GM12878 (cell line): ENCODE results near the gene IZUMO1.

Experiments used
- CREB1 ChIP-seq: IDR thresholded peaks from 2 replicates; pipeline ENCODE4 v1.6.1; 2012; ENCODE audit warnings: low read depth, mild to moderate bottlenecking, inconsistent platforms
- EP300 ChIP-seq, 2 experiments: fragments of 150-350 bp in 1 of 2; IDR thresholded peaks; 2 replicates each; pipeline ENCODE4 v1.6.1; 2011 to 2012; ENCODE audit warnings: low read depth in 2 of 2, low read length in 2 of 2, borderline replicate concordance in 1 of 2, improper control_type of control experiment in 1 of 2, inconsistent platforms in 1 of 2; ENCODE audit not compliant: control insufficient read depth in 1 of 2
- HCFC1 ChIP-seq: fragments of 150-350 bp; IDR thresholded peaks from 2 replicates; pipeline ENCODE4 v1.6.1; 2014; ENCODE audit warnings: low read length
- POLR2A ChIP-seq: IDR thresholded peaks from 2 replicates; pipeline ENCODE4 v1.6.1; 2011; ENCODE audit warnings: low read depth, mild to moderate bottlenecking, low read length
- SP1 ChIP-seq: IDR thresholded peaks from one replicate; pipeline ENCODE4 v1.6.1; 2011; ENCODE audit warnings: low read depth, low read length
- STAT3 ChIP-seq: IDR thresholded peaks from 2 replicates; pipeline ENCODE4 v1.6.1; 2011; ENCODE audit warnings: low read depth, low read length, improper control_type of control experiment
- TARDBP ChIP-seq: IDR thresholded peaks from 2 replicates; pipeline ENCODE4 v1.6.1; 2016; ENCODE audit warnings: borderline replicate concordance
- ZNF274 ChIP-seq: IDR thresholded peaks from one replicate; pipeline ENCODE4 v1.8.0; 2011; ENCODE audit not compliant: insufficient read length, insufficient read depth
- TF ChIP-seq, protein P1 (sequence below), 3 experiments: IDR thresholded peaks in 2 of 3; conservative IDR thresholded peaks in 1 of 3; 2 replicates each; pipeline ENCODE4 v1.5.1; 2011; ENCODE audit warnings: low read depth in 3 of 3, low read length in 3 of 3, mild to moderate bottlenecking in 3 of 3, control low read depth in 2 of 3, moderate library complexity in 2 of 3, inconsistent platforms in 1 of 3, mixed read lengths in 1 of 3; ENCODE audit not compliant: control insufficient read depth in 2 of 3, insufficient read depth in 1 of 3; ENCODE audit errors: extremely low read depth in 1 of 3

DNA sequence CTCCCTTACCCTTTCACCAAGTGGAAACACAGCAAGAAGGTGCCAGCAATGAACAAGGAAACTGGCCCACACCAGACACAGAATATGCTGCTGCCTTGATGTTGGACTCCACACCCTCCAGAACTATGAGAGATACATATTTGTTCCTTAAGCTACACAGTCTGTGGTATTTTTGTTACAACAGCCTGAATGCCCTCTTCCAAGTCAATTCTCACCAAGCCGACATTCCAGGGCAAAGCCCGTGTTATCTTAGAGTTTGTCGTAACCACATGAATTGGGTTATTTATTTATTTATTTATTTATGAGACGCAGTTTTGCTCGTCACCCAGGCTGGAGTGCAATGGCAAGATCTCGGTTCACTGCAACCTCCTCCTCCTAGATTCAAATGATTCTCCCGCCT, 23.6 kb upstream of the IZUMO1 start:
- TF ChIP-seq ZNF274, result no peak
- no peak for TF ChIP-seq POLR2A
- no peak for TF ChIP-seq EP300 (IDR thresholded peaks at IDR 0.05; ENCODE audit: borderline replicate concordance in 1 of 2, control insufficient read depth in 1 of 2, low read depth in 2 of 2, low read length in 2 of 2)
- no peak for TF ChIP-seq SP1
- TF ChIP-seq, protein P1, sequence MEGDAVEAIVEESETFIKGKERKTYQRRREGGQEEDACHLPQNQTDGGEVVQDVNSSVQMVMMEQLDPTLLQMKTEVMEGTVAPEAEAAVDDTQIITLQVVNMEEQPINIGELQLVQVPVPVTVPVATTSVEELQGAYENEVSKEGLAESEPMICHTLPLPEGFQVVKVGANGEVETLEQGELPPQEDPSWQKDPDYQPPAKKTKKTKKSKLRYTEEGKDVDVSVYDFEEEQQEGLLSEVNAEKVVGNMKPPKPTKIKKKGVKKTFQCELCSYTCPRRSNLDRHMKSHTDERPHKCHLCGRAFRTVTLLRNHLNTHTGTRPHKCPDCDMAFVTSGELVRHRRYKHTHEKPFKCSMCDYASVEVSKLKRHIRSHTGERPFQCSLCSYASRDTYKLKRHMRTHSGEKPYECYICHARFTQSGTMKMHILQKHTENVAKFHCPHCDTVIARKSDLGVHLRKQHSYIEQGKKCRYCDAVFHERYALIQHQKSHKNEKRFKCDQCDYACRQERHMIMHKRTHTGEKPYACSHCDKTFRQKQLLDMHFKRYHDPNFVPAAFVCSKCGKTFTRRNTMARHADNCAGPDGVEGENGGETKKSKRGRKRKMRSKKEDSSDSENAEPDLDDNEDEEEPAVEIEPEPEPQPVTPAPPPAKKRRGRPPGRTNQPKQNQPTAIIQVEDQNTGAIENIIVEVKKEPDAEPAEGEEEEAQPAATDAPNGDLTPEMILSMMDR (IDR thresholded peaks at IDR 0.05 in 2 of 3, conservative IDR thresholded peaks at IDR 0.05 in 1 of 3; ENCODE audit: control insufficient read depth in 2 of 3, extremely low read depth in 1 of 3, insufficient read depth in 1 of 3, low read depth in 3 of 3, low read length in 3 of 3), result no peak
- no peak for TF ChIP-seq TARDBP
- no peak for TF ChIP-seq CREB1
- no peak for TF ChIP-seq STAT3
- TF ChIP-seq HCFC1, result no peak
